Measurements from ENCODE around the gene KLRC2. TPM values are rescaled to one million over a fixed set of nuclear protein-coding genes. Genes with fewer than 3 reads are reported as not detected.

The KLRC2 gene
- total and polyA plus RNA-seq, 2 of the 4 experiments (the other 2 are of a cell fraction), result not detected

- DNase-seq (no peak), ATAC-seq (ENCODE audit: low read depth) (no peak)
- no TSS peak for BruUV-seq (replicated peaks)
- no peaks in the 10 kb centered on the region for H3K27me3 ChIP-seq (ENCODE audit: control insufficient read depth, insufficient read depth, low read length)
- POLR2A ChIA-PET (ENCODE audit: unreplicated experiment), result no interaction called here
- in situ Hi-C loops (cut with MboI; ENCODE audit: low sequenced_read_pairs) (no loop called here), intact Hi-C loops (cut with micrococcal nuclease) (no loop called here), dilution Hi-C loops (cut with HindIII; ENCODE audit: low sequenced_read_pairs, unreplicated experiment) (no loop called here)
- no peaks in the 10 kb centered on the region for H4K20me1 ChIP-seq (ENCODE audit: insufficient read depth, low read length)
- no peak overlapping the region for H3K4me3 ChIP-seq (ENCODE audit: insufficient read depth, low read depth, low read length)
- no peaks in the 10 kb centered on the region for H3K9me3 ChIP-seq (ENCODE audit: control insufficient read depth, insufficient read depth, low read length)
- H3K23ac ChIP-seq (ENCODE audit: low read depth, low read length), result no peak overlapping the region
- CTCF ChIA-PET, result no interaction called here
- H3K9ac ChIP-seq (ENCODE audit: low read depth, low read length), result no peak overlapping the region
- no peak overlapping the region for H2AK9ac ChIP-seq (replicated peaks; ENCODE audit: low read depth, low read length, poor library complexity)
- no CpG with 5 or more reads among the region's 1 CpG for WGBS, 2 experiments (ENCODE audit: extremely low coverage in 2 of 2, insufficient read length in 1 of 2)
- no peak overlapping the region for H3K27ac ChIP-seq (ENCODE audit: insufficient read depth, low read length)
- H3K9me1 ChIP-seq (ENCODE audit: insufficient read depth, low read length), result no peaks in the 10 kb centered on the region
- no peak overlapping the region for H3K14ac ChIP-seq (replicated peaks; ENCODE audit: low read depth, low read length)
- no peaks in the 10 kb centered on the region for H3K4me1 ChIP-seq (ENCODE audit: control insufficient read depth, insufficient read depth, low read length)
- H2AK5ac ChIP-seq (ENCODE audit: low read depth, low read length), result no peak overlapping the region
- no peak overlapping the region for H4K8ac ChIP-seq (ENCODE audit: low read depth in 2 of 2, low read length in 2 of 2)
- no peak overlapping the region for H2BK5ac ChIP-seq (ENCODE audit: low read depth, low read length, poor library complexity, severe bottlenecking)
- H3K18ac ChIP-seq (ENCODE audit: low read depth, low read length), result no peak overlapping the region
- no peak for TF ChIP-seq CTCF (conservative IDR thresholded peaks at IDR 0.05; ENCODE audit: low read depth, low read length)
- no peak for TF ChIP-seq MXI1 (IDR thresholded peaks at IDR 0.05; ENCODE audit: borderline replicate concordance, low read depth, low read length)
- TF ChIP-seq CEBPB (IDR thresholded peaks at IDR 0.05; ENCODE audit: low read depth, low read length), result no peak
- no peak for TF ChIP-seq MAFK (IDR thresholded peaks at IDR 0.05; ENCODE audit: low read depth, low read length)
- no peak for TF ChIP-seq SMC3 (IDR thresholded peaks at IDR 0.05; ENCODE audit: low read depth, low read length)
- no peak for TF ChIP-seq FOS (IDR thresholded peaks at IDR 0.05; ENCODE audit: low read depth, low read length)
- no peak for TF ChIP-seq CHD1 (IDR thresholded peaks at IDR 0.05; ENCODE audit: low read depth, low read length)
- TF ChIP-seq RAD21 (IDR thresholded peaks at IDR 0.05; ENCODE audit: low read length), result no peak
- TF ChIP-seq NFE2L2 (IDR thresholded peaks at IDR 0.05; ENCODE audit: low read depth, low read length), result no peak
- no peak for TF ChIP-seq MAZ (IDR thresholded peaks at IDR 0.05; ENCODE audit: borderline replicate concordance, low read depth, low read length)
- no peak for TF ChIP-seq RCOR1 (IDR thresholded peaks at IDR 0.05; ENCODE audit: insufficient replicate concordance, low read length)
- no peak for TF ChIP-seq RFX5 (IDR thresholded peaks at IDR 0.05; ENCODE audit: low read depth, low read length)
- TF ChIP-seq BHLHE40 (IDR thresholded peaks at IDR 0.05; ENCODE audit: low read depth, low read length), result no peak
- no peak for TF ChIP-seq USF2 (IDR thresholded peaks at IDR 0.05; ENCODE audit: low read depth, low read length)
- no peak for TF ChIP-seq ELK1 (IDR thresholded peaks at IDR 0.05; ENCODE audit: borderline replicate concordance, low read depth, low read length)
- no peak for TF ChIP-seq POLR2A (IDR thresholded peaks at IDR 0.05; ENCODE audit: low read depth, low read length)
- H4K5ac ChIP-seq (ENCODE audit: low read depth, low read length), result no peak overlapping the region
- H2BK20ac ChIP-seq (ENCODE audit: low read depth, low read length), result no peak overlapping the region
- H3K4ac ChIP-seq (ENCODE audit: low read depth, low read length), result no peak overlapping the region
- H3K79me1 ChIP-seq (ENCODE audit: low read depth in 1 of 2, low read length in 2 of 2), result no peaks in the 10 kb centered on the region
- H3K36me3 ChIP-seq (ENCODE audit: control insufficient read depth, insufficient read depth, low read length), result no peaks in the 10 kb centered on the region
- no peak overlapping the region for H2BK120ac ChIP-seq (ENCODE audit: low read depth, low read length)
- H3K56ac ChIP-seq (ENCODE audit: extremely low read depth, insufficient read depth, low read length), result no peak overlapping the region
- H3K4me2 ChIP-seq (ENCODE audit: low read depth, low read length), result no peak overlapping the region
- no peak overlapping the region for H4K91ac ChIP-seq (ENCODE audit: insufficient read depth, low read depth, low read length)
- no peak overlapping the region for H2BK15ac ChIP-seq (ENCODE audit: low read depth, low read length)
- H2AFZ ChIP-seq (replicated peaks; ENCODE audit: low read length, poor library complexity), result no peak overlapping the region
Measured at GRCh38 chr12:10386857-10387256, 49.0 kb downstream of the KLRC2 start.

All from IMR-90 (cell line).